Duodenal mucosa (tissue), 2 donors: ENCODE data around the gene NFASC.
A peak's percentile ranks its signal among the peaks of the same experiment; 100 is the strongest.

Experiments
- H3K27ac ChIP-seq: one replicate; pipeline ENCODE4 v1.7.0; 2013; ENCODE audit warnings: low read depth, low read length
- H3K27me3 ChIP-seq, 2 donors: one replicate each; pipeline ENCODE4 v1.7.0; 2013; ENCODE audit warnings: low read length in 2 of 2, control low read depth in 1 of 2; ENCODE audit not compliant: insufficient read depth in 2 of 2, control insufficient read depth in 1 of 2
- H3K36me3 ChIP-seq, 2 donors: one replicate each; pipeline ENCODE4 v1.7.0; 2013; ENCODE audit warnings: low read length in 2 of 2, control low read depth in 1 of 2; ENCODE audit not compliant: insufficient read depth in 2 of 2, control insufficient read depth in 1 of 2
- H3K4me1 ChIP-seq, 2 donors: one replicate each; pipeline ENCODE4 v1.7.0; 2013; ENCODE audit warnings: low read length in 2 of 2, control low read depth in 1 of 2; ENCODE audit not compliant: insufficient read depth in 2 of 2, control insufficient read depth in 1 of 2
- H3K4me3 ChIP-seq, 2 donors: one replicate each; pipeline ENCODE4 v1.7.0; 2013; ENCODE audit warnings: low read length in 2 of 2, low read depth in 1 of 2
- H3K9ac ChIP-seq, 2 donors: one replicate each; pipeline ENCODE4 v1.7.0; 2013; ENCODE audit warnings: low read length in 2 of 2, low read depth in 1 of 2
- H3K9me3 ChIP-seq, 2 donors: one replicate each; pipeline ENCODE4 v1.7.0; 2013; ENCODE audit warnings: low read length in 2 of 2, control low read depth in 1 of 2; ENCODE audit not compliant: control insufficient read depth in 1 of 2

NFASC gene

GRCh38 chr1:204883405-204883804 lies 12.7 kb downstream of the NFASC start:
- no peak overlapping the region for H3K4me3 ChIP-seq
- H3K27me3 ChIP-seq: no peaks in the 10 kb centered on the region
- H3K9ac ChIP-seq: no peak overlapping the region
- H3K4me1 ChIP-seq: peaks cover 8 to 9% of the 10 kb centered on the region in 2 donors
- H3K27ac ChIP-seq: no peak overlapping the region
- H3K9me3 ChIP-seq: no peaks in the 10 kb centered on the region
- no peaks in the 10 kb centered on the region for H3K36me3 ChIP-seq

- H3K4me3 ChIP-seq: peak overlapping the region in 1 of 2 donors; percentile 30
- H3K9ac ChIP-seq: no peak overlapping the region
- peaks cover 0 to 4% of the 10 kb centered on the region in 2 donors for H3K27me3 ChIP-seq
- no peak overlapping the region for H3K27ac ChIP-seq
- peaks cover 8 to 9% of the 10 kb centered on the region in 2 donors for H3K4me1 ChIP-seq
- no peaks in the 10 kb centered on the region for H3K9me3 ChIP-seq
- H3K36me3 ChIP-seq: no peaks in the 10 kb centered on the region
These were observed 14.6 kb downstream of the NFASC start for GRCh38 chr1:204885288-204885711.

- H3K27ac ChIP-seq: no peak overlapping the region
- peak overlapping the region in 1 of 2 donors; percentile 30 for H3K4me3 ChIP-seq
- H3K9me3 ChIP-seq: no peaks in the 10 kb centered on the region
- no peaks in the 10 kb centered on the region for H3K36me3 ChIP-seq
- H3K4me1 ChIP-seq: peaks cover 8 to 9% of the 10 kb centered on the region in 2 donors
- H3K9ac ChIP-seq: no peak overlapping the region
- H3K27me3 ChIP-seq: peaks cover 0 to 4% of the 10 kb centered on the region in 2 donors
These were observed 15.1 kb downstream of the NFASC start for GRCh38 chr1:204885790-204886189.

- peaks cover 8 to 9% of the 10 kb centered on the region in 2 donors for H3K4me1 ChIP-seq
- no peak overlapping the region for H3K27ac ChIP-seq
- H3K9ac ChIP-seq: no peak overlapping the region
- no peaks in the 10 kb centered on the region for H3K36me3 ChIP-seq
- peaks cover 0 to 4% of the 10 kb centered on the region in 2 donors for H3K27me3 ChIP-seq
- H3K9me3 ChIP-seq: no peaks in the 10 kb centered on the region
- H3K4me3 ChIP-seq: no peak overlapping the region
These were observed 17.2 kb downstream of the NFASC start for GRCh38 chr1:204887846-204888245.

- no peak overlapping the region for H3K27ac ChIP-seq
- peaks cover 8 to 9% of the 10 kb centered on the region in 2 donors for H3K4me1 ChIP-seq
- no peaks in the 10 kb centered on the region for H3K36me3 ChIP-seq
- no peaks in the 10 kb centered on the region for H3K9me3 ChIP-seq
- H3K27me3 ChIP-seq: peaks cover 0 to 4% of the 10 kb centered on the region in 2 donors
- H3K4me3 ChIP-seq: no peak overlapping the region
- no peak overlapping the region for H3K9ac ChIP-seq
These were observed 17.6 kb downstream of the NFASC start for GRCh38 chr1:204888294-204888693.

GRCh38 chr1:204889681-204890383 lies 19.2 kb downstream of the NFASC start:
- H3K27me3 ChIP-seq: peaks cover 0 to 4% of the 10 kb centered on the region in 2 donors
- no peak overlapping the region for H3K27ac ChIP-seq
- H3K4me3 ChIP-seq: no peak overlapping the region
- no peaks in the 10 kb centered on the region for H3K9me3 ChIP-seq
- H3K36me3 ChIP-seq: no peaks in the 10 kb centered on the region
- no peak overlapping the region for H3K9ac ChIP-seq
- H3K4me1 ChIP-seq: peaks cover 8 to 9% of the 10 kb centered on the region in 2 donors

GRCh38 chr1:204891860-204892259 lies 21.2 kb downstream of the NFASC start:
- H3K27ac ChIP-seq: no peak overlapping the region
- peaks cover 0 to 4% of the 10 kb centered on the region in 2 donors for H3K27me3 ChIP-seq
- H3K4me1 ChIP-seq: no peaks in the 10 kb centered on the region
- no peak overlapping the region for H3K9ac ChIP-seq
- H3K36me3 ChIP-seq: no peaks in the 10 kb centered on the region
- no peak overlapping the region for H3K4me3 ChIP-seq
- no peaks in the 10 kb centered on the region for H3K9me3 ChIP-seq

- no peak overlapping the region for H3K27ac ChIP-seq
- no peaks in the 10 kb centered on the region for H3K4me1 ChIP-seq
- H3K36me3 ChIP-seq: no peaks in the 10 kb centered on the region
- peaks cover 0 to 4% of the 10 kb centered on the region in 2 donors for H3K27me3 ChIP-seq
- H3K9ac ChIP-seq: no peak overlapping the region
- no peak overlapping the region for H3K4me3 ChIP-seq
- H3K9me3 ChIP-seq: no peaks in the 10 kb centered on the region
These were observed 23.4 kb downstream of the NFASC start for GRCh38 chr1:204894031-204894430.

- Histone ChIP-seq H3K27ac (no peak overlapping the region), H3K4me1 (no peaks in the 10 kb centered on the region), H3K36me3 (no peaks in the 10 kb centered on the region), H3K27me3 (peaks cover 0 to 4% of the 10 kb centered on the region in 2 donors), H3K4me3 (no peak overlapping the region), H3K9me3 (no peaks in the 10 kb centered on the region), H3K9ac (no peak overlapping the region)
These were observed 23.9 kb downstream of the NFASC start for GRCh38 chr1:204894606-204895005.

- H3K27me3 ChIP-seq: peaks cover 0 to 3% of the 10 kb centered on the region in 2 donors
- no peaks in the 10 kb centered on the region for H3K36me3 ChIP-seq
- H3K9me3 ChIP-seq: no peaks in the 10 kb centered on the region
- H3K4me3 ChIP-seq: no peak overlapping the region
- no peaks in the 10 kb centered on the region for H3K4me1 ChIP-seq
- H3K27ac ChIP-seq: no peak overlapping the region
- no peak overlapping the region for H3K9ac ChIP-seq
These were observed 25.4 kb downstream of the NFASC start for GRCh38 chr1:204896023-204896422.
